ENCODE data around the gene SLC22A17. TPM values are rescaled to one million over a fixed set of nuclear protein-coding genes. Genes with fewer than 3 reads are reported as not detected.

The SLC22A17 gene
- total and polyA plus RNA-seq, 9 of the 15 experiments (the other 6 are each of a cell fraction or from before 2014, with no cell fraction given), result 0.07 to 0.09 TPM; not detected in 7

DNA sequence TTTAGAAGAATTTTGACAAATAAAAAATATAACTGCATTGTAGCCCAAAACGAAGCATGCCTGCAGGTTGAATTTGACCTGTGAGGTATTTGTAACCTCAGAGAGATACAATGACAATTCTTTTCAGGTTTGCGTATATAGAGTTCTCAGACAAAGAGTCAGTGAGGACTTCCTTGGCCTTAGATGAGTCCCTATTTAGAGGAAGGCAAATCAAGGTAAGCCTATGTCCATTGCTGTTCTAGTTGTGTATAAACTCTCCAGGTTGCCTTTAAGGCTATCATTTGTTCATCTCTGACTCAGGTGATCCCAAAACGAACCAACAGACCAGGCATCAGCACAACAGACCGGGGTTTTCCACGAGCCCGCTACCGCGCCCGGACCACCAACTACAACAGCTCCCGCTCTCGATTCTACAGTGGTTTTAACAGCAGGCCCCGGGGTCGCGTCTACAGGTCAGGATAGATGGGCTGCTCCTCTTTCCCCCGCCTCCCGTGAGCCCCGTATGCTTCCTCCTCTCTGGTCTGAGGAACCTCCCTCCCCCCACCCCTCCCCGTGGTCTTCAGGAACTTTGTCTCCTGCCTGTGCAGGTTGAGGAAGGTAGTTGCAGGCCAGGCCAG is 28.7 kb downstream of the SLC22A17 start:
- intact Hi-C loops (cut with micrococcal nuclease) (loop anchor here (2.0 to 10.0 kb wide), 3 partner anchors 59 to 231 kb away; partner anchors contain the start of genes THTPA and ZFHX2), in situ Hi-C loops (cut with MboI) (no loop called here)
- Histone ChIP-seq H3K79me2 (ENCODE audit: control insufficient read depth, insufficient read depth, low read length) (peaks cover 34% of the 10 kb centered on the region), H3K9me1 (ENCODE audit: control insufficient read depth, insufficient read depth, low read length) (no peaks in the 10 kb centered on the region), H3K27me3 (ENCODE audit: control insufficient read depth in 2 of 2, insufficient read depth in 2 of 2, low read length in 2 of 2) (no peaks in the 10 kb centered on the region), H3K4me1 (replicated peaks in 1 of 2; ENCODE audit: control insufficient read depth in 2 of 2, insufficient read depth in 2 of 2, low read length in 2 of 2) (peaks cover 11 to 17% of the 10 kb centered on the region in 2 experiments; a peak in 4 of 5 replicates), H3K9me3 (replicated peaks; ENCODE audit: control insufficient read depth, insufficient read depth, low read depth, low read length) (no peaks in the 10 kb centered on the region), H3K36me3 (ENCODE audit: control insufficient read depth, insufficient read depth, low read length) (peaks cover 58% of the 10 kb centered on the region; the same call in 2 of the 3 replicates), H3K4me3 (no peak overlapping the region), H3K9ac (ENCODE audit: insufficient read depth in 1 of 2, low read depth in 2 of 2, low read length in 2 of 2) (no peak overlapping the region), H3K4me2 (ENCODE audit: insufficient read depth, low read length) (no peak overlapping the region), H4K20me1 (replicated peaks; ENCODE audit: control insufficient read depth, insufficient read depth, low read length) (no peaks in the 10 kb centered on the region; the same call in 1 of the 2 replicates), H3K27ac (ENCODE audit: extremely low read depth, low read depth, low read length) (no peak overlapping the region; the same call in 2 of the 3 replicates), H2AFZ (ENCODE audit: low read depth, low read length) (no peak overlapping the region)
- ChIA-PET CTCF (ENCODE audit: low intra/inter-chr PET ratio) (no interaction called here), POLR2A (interaction anchor here (0.6 to 2.7 kb wide), 2 partner anchors 22 to 43 kb away, joined by 4 to 12 read pairs; no protein-coding TSS in a partner anchor)
- DNase-seq (ENCODE audit: extremely low read depth in 1 of 4, low spot score in 3 of 4) (no peak), FAIRE-seq (no peak), ATAC-seq (no peak)
- BruUV-seq (replicated peaks), result no TSS peak
- 88% methylated on average over 12 of the region's 18 CpGs for WGBS (ENCODE audit: insufficient coverage, low coverage, missing lambda C conversion rate)
- TF ChIP-seq STAT5A (IDR thresholded peaks at IDR 0.05; ENCODE audit: borderline replicate concordance, low read length) (no peak), MCM7 (IDR thresholded peaks at IDR 0.05) (no peak), ILK (tag; IDR thresholded peaks at IDR 0.05; ENCODE audit: borderline replicate concordance, low read depth) (no peak), MAFF (IDR thresholded peaks at IDR 0.05; ENCODE audit: low read length) (no peak), NR4A1 (CRISPR knock-in tag; IDR thresholded peaks at IDR 0.05) (no peak), NR4A1 (tag; IDR thresholded peaks at IDR 0.05) (no peak), RBFOX2 (IDR thresholded peaks at IDR 0.05; ENCODE audit: low read depth, low read length) (peak; percentile 64), PCBP1 (IDR thresholded peaks at IDR 0.05; ENCODE audit: low read depth, low read length, poor library complexity, severe bottlenecking) (no peak), KDM1A (IDR thresholded peaks at IDR 0.05) (no peak), HMG20B (CRISPR knock-in tag; IDR thresholded peaks at IDR 0.05) (no peak)
- TF ChIP-seq, protein P1, sequence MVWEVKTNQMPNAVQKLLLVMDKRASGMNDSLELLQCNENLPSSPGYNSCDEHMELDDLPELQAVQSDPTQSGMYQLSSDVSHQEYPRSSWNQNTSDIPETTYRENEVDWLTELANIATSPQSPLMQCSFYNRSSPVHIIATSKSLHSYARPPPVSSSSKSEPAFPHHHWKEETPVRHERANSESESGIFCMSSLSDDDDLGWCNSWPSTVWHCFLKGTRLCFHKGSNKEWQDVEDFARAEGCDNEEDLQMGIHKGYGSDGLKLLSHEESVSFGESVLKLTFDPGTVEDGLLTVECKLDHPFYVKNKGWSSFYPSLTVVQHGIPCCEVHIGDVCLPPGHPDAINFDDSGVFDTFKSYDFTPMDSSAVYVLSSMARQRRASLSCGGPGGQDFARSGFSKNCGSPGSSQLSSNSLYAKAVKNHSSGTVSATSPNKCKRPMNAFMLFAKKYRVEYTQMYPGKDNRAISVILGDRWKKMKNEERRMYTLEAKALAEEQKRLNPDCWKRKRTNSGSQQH (CRISPR knock-in tag; IDR thresholded peaks at IDR 0.05), result no peak
- TF ChIP-seq, protein P2, sequence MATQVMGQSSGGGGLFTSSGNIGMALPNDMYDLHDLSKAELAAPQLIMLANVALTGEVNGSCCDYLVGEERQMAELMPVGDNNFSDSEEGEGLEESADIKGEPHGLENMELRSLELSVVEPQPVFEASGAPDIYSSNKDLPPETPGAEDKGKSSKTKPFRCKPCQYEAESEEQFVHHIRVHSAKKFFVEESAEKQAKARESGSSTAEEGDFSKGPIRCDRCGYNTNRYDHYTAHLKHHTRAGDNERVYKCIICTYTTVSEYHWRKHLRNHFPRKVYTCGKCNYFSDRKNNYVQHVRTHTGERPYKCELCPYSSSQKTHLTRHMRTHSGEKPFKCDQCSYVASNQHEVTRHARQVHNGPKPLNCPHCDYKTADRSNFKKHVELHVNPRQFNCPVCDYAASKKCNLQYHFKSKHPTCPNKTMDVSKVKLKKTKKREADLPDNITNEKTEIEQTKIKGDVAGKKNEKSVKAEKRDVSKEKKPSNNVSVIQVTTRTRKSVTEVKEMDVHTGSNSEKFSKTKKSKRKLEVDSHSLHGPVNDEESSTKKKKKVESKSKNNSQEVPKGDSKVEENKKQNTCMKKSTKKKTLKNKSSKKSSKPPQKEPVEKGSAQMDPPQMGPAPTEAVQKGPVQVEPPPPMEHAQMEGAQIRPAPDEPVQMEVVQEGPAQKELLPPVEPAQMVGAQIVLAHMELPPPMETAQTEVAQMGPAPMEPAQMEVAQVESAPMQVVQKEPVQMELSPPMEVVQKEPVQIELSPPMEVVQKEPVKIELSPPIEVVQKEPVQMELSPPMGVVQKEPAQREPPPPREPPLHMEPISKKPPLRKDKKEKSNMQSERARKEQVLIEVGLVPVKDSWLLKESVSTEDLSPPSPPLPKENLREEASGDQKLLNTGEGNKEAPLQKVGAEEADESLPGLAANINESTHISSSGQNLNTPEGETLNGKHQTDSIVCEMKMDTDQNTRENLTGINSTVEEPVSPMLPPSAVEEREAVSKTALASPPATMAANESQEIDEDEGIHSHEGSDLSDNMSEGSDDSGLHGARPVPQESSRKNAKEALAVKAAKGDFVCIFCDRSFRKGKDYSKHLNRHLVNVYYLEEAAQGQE (IDR thresholded peaks at IDR 0.05; ENCODE audit: borderline replicate concordance), result no peak
- TF ChIP-seq, protein P2 (CRISPR knock-in tag; IDR thresholded peaks at IDR 0.05; ENCODE audit: low read depth), result no peak
